HEK293T (cell line): ENCODE data around the gene PCBP3.

ENCODE experiments used
- CTCF ChIA-PET: fragments of 350-600 bp; formaldehyde crosslinking; extraction: SDS; loops from one replicate; lab custom pipeline; 2021; ENCODE audit warnings: antibody characterized with exemption, inconsistent platforms; lab: Yijun Ruan, JAX
- POLR2A ChIA-PET: fragments of 350-600 bp; formaldehyde crosslinking; extraction: SDS; loops from one replicate; lab custom pipeline; 2020; ENCODE audit warnings: antibody characterized with exemption, inconsistent platforms; lab: Yijun Ruan, JAX
- DNase-seq: peaks from one replicate; pipeline ENCODE4 v3.0.0; 2012; ENCODE audit warnings: mixed read lengths; ENCODE audit errors: extremely low spot score
- ARNT ChIP-seq: fragments of 450-650 bp; IDR thresholded peaks from 2 replicates; pipeline ENCODE4 v1.6.1; 2017; ENCODE audit warnings: mild to moderate bottlenecking
- BHLHE40 ChIP-seq: fragments of 450-650 bp; IDR thresholded peaks from 2 replicates; pipeline ENCODE4 v1.6.1; 2016; ENCODE audit warnings: mild to moderate bottlenecking, moderate library complexity, borderline replicate concordance
- CTBP1 ChIP-seq: fragments of 450-650 bp; IDR thresholded peaks from 2 replicates; pipeline ENCODE4 v1.6.1; 2016; ENCODE audit warnings: borderline replicate concordance
- ELF4 ChIP-seq: fragments of 450-650 bp; IDR thresholded peaks from 2 replicates; pipeline ENCODE4 v1.6.1; 2017; ENCODE audit warnings: antibody characterized with exemption
- FOXA1 ChIP-seq: fragments of 450-650 bp; IDR thresholded peaks from 2 replicates; pipeline ENCODE4 v1.6.1; 2016; ENCODE audit warnings: mild to moderate bottlenecking
- FOXK2 ChIP-seq: fragments of 450-650 bp; IDR thresholded peaks from 2 replicates; pipeline ENCODE4 v1.6.1; 2016; ENCODE audit warnings: mild to moderate bottlenecking
- FOXM1 ChIP-seq: fragments of 450-650 bp; IDR thresholded peaks from 2 replicates; pipeline ENCODE4 v1.6.1; 2017; ENCODE audit warnings: mild to moderate bottlenecking, borderline replicate concordance
- HDGF ChIP-seq: fragments of 450-650 bp; IDR thresholded peaks from 2 replicates; pipeline ENCODE4 v1.6.1; 2017; ENCODE audit warnings: antibody characterized with exemption, borderline replicate concordance
- L3MBTL2 ChIP-seq: fragments of 450-650 bp; conservative IDR thresholded peaks from 2 replicates; pipeline ENCODE4 v1.6.1; 2016; ENCODE audit warnings: mild to moderate bottlenecking
- LEF1 ChIP-seq: fragments of 450-650 bp; IDR thresholded peaks from 2 replicates; pipeline ENCODE4 v1.6.1; 2017; ENCODE audit warnings: mild to moderate bottlenecking, borderline replicate concordance
- NFRKB ChIP-seq: fragments of 450-650 bp; IDR thresholded peaks from 2 replicates; pipeline ENCODE4 v1.6.1; 2016; ENCODE audit warnings: mild to moderate bottlenecking, moderate library complexity
- PKNOX1 ChIP-seq: fragments of 450-650 bp; IDR thresholded peaks from 2 replicates; pipeline ENCODE4 v1.6.1; 2016
- SP1 ChIP-seq: fragments of 450-650 bp; IDR thresholded peaks from 2 replicates; pipeline ENCODE4 v1.6.1; 2017
- SUZ12 ChIP-seq: fragments of 450-650 bp; IDR thresholded peaks from 2 replicates; pipeline ENCODE4 v1.6.1; 2016; ENCODE audit warnings: mild to moderate bottlenecking
- TARDBP ChIP-seq: fragments of 450-650 bp; IDR thresholded peaks from 2 replicates; pipeline ENCODE4 v1.6.1; 2016
- ZNF384 ChIP-seq: fragments of 450-650 bp; IDR thresholded peaks from 2 replicates; pipeline ENCODE4 v1.6.1; 2016

PCBP3 gene

GRCh38 chr21:45854690-45855247, 211.2 kb downstream of the PCBP3 start:
- TF ChIP-seq SP1 (no peak), ZNF384 (no peak), ELF4 (no peak), CTBP1 (no peak), FOXA1 (no peak), TARDBP (no peak), ARNT (no peak), NFRKB (no peak), PKNOX1 (no peak), FOXK2 (no peak), L3MBTL2 (no peak), BHLHE40 (no peak), SUZ12 (no peak), HDGF (no peak), FOXM1 (no peak), LEF1 (no peak)
- CTCF ChIA-PET, result no interaction called here
- no peak for DNase-seq
- POLR2A ChIA-PET, result no interaction called here

- CTCF ChIA-PET, result no interaction called here
Observed at GRCh38 chr21:45855248-45855811, 211.8 kb downstream of the PCBP3 start.

GRCh38 chr21:45856442-45856841, 212.9 kb downstream of the PCBP3 start:
- DNase-seq, result no peak
- POLR2A ChIA-PET, result no interaction called here
- TF ChIP-seq HDGF (no peak), TARDBP (no peak), L3MBTL2 (no peak), ZNF384 (no peak), ARNT (no peak), SUZ12 (no peak), NFRKB (no peak), CTBP1 (no peak), PKNOX1 (no peak), ELF4 (no peak), LEF1 (no peak), BHLHE40 (no peak)
- CTCF ChIA-PET, result no interaction called here

More at GRCh38 chr21:45855248-45855811, 211.8 kb downstream of the PCBP3 start:
- TF ChIP-seq CTBP1, result no peak
- TF ChIP-seq SUZ12, result no peak
- TF ChIP-seq ARNT, result no peak
- TF ChIP-seq NFRKB, result no peak
- TF ChIP-seq LEF1, result no peak
- TF ChIP-seq ELF4, result no peak
- TF ChIP-seq HDGF, result no peak
- TF ChIP-seq FOXA1, result no peak
- no peak for TF ChIP-seq FOXK2
- no peak for DNase-seq
- POLR2A ChIA-PET, result no interaction called here

GRCh38 chr21:45856906-45857305, 213.4 kb downstream of the PCBP3 start:
- ChIA-PET CTCF (no interaction called here), POLR2A (no interaction called here)

GRCh38 chr21:45857761-45858160, 214.2 kb downstream of the PCBP3 start:
- ChIA-PET POLR2A (no interaction called here), CTCF (no interaction called here)
- DNase-seq, result no peak
- no peak for TF ChIP-seq ELF4
- no peak for TF ChIP-seq SUZ12

More at GRCh38 chr21:45856906-45857305, 213.4 kb downstream of the PCBP3 start:
- TF ChIP-seq FOXA1 (no peak), CTBP1 (no peak), LEF1 (no peak), L3MBTL2 (no peak), TARDBP (no peak), PKNOX1 (no peak), BHLHE40 (no peak), ELF4 (no peak), ARNT (no peak), NFRKB (no peak), FOXM1 (no peak)
- DNase-seq, result no peak

- TF ChIP-seq TARDBP (no peak), FOXM1 (no peak), PKNOX1 (no peak), BHLHE40 (no peak), CTBP1 (no peak), FOXA1 (no peak), SUZ12 (no peak), NFRKB (no peak), ZNF384 (no peak), ARNT (no peak), L3MBTL2 (no peak), ELF4 (no peak), HDGF (no peak)
- POLR2A ChIA-PET, result no interaction called here
- CTCF ChIA-PET, result no interaction called here
- DNase-seq, result no peak
Observed at GRCh38 chr21:45858180-45858579, 214.7 kb downstream of the PCBP3 start.
